Glomerular visceral epithelial cell (primary cell): ENCODE measurements around the gene MEX3A.
"Not testable (repeated sequence)": the region's sequence is repeated elsewhere in the genome, so short reads cannot be mapped to it uniquely, and the experiment has no call there.

Source experiments
- DNase-seq: peaks from one replicate; pipeline ENCODE4 v3.0.0-alpha.2; 2016; ENCODE audit errors: extremely low spot score

MEX3A gene

GRCh38 chr1:156082309-156083091 is at the start of gene MEX3A:
MEX3A (minus strand) TSS chr1:156082465; CDS start chr1:156081998, 467 bp downstream.
- DNase-seq: peak; percentile 77

- DNase-seq: no peak
Observed at GRCh38 chr1:156130578-156130942, 48.3 kb upstream of the MEX3A start.

DNA sequence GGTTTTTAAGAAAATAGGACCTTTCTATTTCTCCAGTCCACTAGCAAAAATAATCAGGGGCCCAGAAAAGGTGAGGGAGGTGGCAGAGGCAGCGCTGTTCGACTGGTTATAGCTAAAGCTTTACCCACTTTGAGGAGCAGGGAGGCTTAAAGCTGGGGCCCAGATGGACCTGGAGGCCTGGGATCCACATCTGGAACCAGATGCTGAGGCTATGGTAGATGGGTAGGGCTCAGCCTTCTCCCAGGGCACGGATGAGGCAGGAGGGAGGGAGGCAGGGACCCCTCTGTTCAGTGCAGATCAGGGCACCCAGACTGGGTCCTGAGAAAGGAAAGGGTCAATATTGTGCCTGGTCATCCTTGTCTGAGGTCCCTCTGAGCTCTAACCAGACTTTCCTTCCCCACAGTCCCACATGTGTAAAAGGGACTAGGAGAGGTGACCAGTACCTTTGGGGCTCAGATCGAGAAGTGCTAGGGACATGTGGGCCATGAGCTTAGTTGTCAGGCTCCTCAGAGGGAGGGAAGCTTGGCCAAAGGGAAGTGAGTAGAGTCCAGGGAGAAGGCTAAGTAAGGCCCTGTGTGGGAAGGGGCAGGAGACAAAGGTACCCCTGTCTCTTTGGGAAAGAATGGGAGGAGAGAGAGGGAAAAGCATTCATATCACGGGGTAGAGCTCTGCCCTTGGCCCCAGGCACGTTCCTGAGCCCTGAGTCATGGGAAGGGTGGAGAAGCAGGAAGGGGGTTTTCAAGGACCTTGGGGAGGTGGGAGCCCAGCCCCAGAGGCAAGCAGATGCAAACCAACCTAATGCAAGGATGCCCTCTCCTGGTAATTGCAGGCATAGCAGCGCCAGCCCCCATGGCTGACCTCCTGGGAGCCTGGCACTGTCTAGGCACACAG is 47.7 kb upstream of the MEX3A start:
- DNase-seq: peak; percentile 97

GRCh38 chr1:156128654-156129597 is 46.7 kb upstream of the MEX3A start:
- DNase-seq: no peak

DNA sequence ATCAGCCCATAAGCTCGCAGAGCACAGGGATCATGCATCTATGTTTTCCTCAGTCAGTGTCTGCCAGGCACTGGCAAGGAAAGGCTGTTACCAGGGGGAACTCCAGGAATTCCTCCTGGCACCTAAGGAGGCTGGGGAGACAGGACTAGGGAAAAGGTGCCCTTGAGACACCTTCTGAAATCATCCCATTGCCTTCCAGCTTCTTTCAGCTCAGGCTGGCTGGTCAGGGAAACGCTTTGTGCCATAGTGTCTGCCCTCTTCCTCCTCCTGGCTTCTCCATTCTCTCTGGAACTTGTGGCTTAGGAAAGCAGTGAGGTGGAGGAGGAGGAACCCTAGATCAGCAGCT is 46.0 kb upstream of the MEX3A start:
- DNase-seq: no peak

DNA sequence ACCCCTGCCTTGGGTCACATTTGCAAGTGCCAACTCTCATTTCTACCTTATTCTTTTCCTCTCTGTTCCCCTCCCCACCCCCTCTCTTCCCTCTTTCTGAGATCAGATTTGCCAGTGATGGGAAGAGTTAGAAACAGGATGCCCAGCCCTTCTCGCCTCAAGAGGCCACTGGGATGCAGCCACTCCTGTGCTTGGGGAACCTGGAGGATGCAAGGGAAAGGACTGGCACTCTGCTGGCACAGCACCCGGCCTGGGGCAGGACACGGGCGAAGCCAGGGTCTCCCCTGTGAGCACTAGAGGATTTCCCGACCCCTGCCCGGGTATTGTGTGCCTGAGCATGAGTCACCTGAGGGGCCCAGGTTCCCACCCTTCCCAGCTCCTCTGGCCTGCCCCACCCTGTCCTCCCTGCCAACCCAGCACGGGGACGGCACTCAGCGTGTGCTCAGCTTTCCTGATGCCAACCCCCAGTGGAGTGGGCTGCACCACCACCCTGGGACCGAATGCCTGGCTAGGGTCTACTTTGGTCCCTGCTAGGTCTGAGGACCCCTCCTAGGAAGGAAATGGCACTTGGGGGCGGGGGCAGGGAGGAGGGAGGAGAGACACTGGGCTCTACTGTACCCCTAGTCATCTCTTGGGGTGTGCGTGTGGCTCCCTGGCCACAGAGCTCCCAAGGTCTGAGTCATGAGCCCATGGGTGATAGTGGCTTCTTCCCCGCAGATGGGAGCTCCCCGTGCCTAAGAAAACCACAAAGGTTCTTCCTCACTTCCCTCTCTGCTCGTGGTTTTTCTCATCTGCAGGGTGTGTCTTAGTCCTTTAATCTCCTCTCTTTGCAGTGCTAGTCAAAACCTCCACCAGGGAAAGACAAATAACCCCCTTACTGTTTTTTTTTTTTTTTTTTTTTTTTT is 44.6 kb upstream of the MEX3A start:
- peak; percentile 97 for DNase-seq

DNA sequence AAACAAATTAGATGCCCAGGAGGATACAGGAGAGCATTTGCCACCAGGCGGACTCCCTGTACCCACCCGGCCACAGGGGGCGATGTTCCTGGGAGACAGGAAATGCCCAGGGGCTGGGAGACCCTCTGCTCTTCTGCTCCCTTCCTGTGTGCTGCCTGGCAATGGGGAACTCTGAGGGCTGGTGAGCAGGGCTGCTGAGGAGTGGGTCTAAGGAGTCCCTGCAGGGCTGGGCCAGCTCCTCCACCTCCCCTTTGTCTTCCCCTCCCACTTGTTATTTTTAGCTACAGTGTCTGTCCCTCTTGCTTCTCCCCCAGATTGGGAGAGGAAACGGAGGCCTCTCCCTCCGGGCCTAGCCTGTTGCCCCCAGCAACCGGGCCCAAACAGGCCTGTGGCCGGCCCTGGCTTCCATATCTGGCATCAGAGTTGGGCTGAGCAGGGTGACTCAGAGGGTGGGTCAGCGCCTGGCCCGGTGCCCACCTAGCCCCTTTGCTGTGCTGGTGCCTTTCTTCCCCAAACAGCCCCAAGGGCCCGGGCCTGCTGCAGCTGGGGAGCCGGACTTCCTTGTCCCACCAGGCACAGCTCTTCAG is 43.9 kb upstream of the MEX3A start:
- peak; percentile 99 for DNase-seq

DNA sequence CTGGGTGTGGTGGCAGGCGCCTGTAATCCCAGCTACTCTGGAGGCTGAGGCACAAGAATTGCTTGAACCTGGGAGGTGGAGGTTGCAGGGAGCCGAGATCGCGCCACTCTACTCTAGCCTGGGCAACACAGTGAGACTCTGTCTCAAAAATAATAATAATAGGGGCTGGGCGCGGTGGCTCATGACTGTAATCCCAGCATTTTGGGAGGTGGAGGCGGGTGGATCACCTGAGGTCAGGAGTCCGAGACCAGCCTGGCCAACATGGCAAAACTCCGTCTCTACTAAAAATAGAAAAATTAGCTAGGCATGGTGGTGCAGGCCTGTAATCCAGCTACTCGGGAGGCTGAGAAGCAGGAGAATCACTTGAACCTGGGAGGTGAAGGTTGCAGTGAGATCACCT is 43.3 kb upstream of the MEX3A start:
- DNase-seq: not testable (repeated sequence)

- DNase-seq: no peak
Observed at GRCh38 chr1:156124557-156125483, 42.6 kb upstream of the MEX3A start.

- DNase-seq: peak; percentile 97
Observed at GRCh38 chr1:156123356-156124196, 41.3 kb upstream of the MEX3A start.

GRCh38 chr1:156122519-156123355 is 40.5 kb upstream of the MEX3A start:
- DNase-seq: peak; percentile 88

DNA sequence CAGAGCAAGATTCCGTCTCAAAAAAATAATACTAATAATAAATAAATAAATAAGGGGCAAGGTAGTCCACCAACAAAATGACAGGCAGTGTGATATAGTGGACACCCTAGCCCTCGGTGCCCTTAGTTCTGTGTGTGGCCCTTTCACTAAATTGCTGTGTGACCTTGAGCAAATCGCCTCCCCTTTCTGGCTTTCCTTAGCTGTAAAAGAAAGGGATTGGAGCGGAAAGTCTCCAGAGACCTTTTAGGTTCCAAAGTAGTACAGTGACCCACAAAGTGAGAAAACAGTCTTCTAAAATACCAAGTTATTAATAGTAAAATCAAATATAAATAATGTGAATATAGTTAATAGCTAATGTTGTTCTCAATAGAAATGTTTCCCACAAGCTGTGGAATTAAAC is 39.8 kb upstream of the MEX3A start:
- DNase-seq: no peak

DNA sequence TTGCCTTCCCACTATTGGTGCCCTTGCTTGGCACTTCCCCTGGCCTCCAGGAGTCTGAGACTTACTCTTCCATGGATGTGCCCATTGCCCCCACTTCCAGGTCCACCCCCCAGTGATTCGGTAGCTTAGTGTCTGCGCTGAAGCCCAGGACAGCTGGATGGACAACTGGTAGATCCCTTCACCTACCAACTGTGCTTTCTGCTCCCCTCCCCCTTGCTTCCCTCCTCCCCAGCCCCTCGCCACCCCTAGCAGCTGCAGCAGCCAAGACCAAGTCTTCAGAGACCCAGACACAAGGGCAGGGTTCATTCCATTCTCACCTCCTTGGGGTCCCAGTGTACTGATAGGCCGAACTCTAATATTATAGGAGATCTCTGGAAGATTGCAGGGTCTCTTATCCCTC is 39.2 kb upstream of the MEX3A start:
- no peak for DNase-seq

DNA sequence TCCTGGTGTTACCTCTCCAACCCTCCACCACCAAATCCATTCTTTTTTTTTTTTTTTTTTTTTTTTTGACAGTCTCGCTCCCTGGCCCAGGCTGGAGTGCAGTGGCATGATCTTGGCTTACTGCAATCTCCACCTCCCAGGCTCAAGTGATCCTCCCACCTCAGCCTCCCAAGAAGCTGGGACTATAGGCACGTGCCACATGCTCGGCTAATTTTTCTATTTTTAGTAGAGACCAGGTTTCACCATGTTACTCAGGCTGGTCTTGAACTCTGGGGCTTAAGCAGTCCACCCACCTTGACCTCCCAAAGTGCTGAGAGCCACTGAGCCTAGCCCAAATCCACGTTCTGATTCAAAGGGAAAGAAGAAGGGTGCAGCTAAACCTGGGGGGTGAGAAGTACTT is 38.7 kb upstream of the MEX3A start:
- DNase-seq: not testable (repeated sequence)

DNA sequence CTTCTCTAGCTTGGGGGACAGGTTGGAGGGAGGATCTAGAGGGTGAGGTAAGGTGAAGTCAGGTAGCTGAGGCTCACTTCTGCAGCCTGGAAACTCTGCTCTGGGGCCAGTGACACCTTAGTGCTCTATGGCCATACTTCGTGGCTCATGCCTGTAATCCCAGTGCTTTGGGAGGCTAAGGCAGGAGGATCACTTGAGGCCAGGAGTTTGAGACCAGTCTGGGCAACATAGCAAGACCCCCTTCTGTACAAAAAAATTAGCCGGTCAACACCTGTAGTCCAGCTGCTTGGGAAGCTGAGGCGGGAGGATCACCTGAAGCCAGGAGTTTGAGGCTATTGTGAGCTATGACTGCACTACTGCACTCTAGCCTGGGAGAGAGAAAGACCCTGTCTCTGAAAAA is 38.1 kb upstream of the MEX3A start:
- DNase-seq: no peak

- DNase-seq: peak; percentile 85
Observed at GRCh38 chr1:156119503-156120209, 37.4 kb upstream of the MEX3A start.
